Tibial artery (tissue), 4 donors: Measurements from ENCODE around the gene TOMM5.

ENCODE experiments used
- DNase-seq, 2 donors: peaks; one replicate each; pipeline ENCODE4 v3.0.0-alpha.2; 2019
- H3K27ac ChIP-seq, 2 donors: fragments of 200-600 bp; sonication (generic) in 1 of 2; 1 replicate in 1 of 2; 2 replicates in 1 of 2; pipeline ENCODE4 v1.5.1; 2018 to 2019; ENCODE audit warnings: mild to moderate bottlenecking in 1 of 2
- H3K27me3 ChIP-seq, 2 donors: fragments of 200-600 bp; sonication (generic) in 1 of 2; one replicate each; pipeline versions ENCODE4 v1.5.1 to v1.6.0; 2016 to 2019
- H3K36me3 ChIP-seq, 3 donors: fragments of 200-600 bp; sonication (generic) in 2 of 3; one replicate each; pipeline ENCODE4 v1.5.1; 2016 to 2019; ENCODE audit warnings: mild to moderate bottlenecking in 2 of 3
- H3K4me1 ChIP-seq, 4 donors: fragments of 200-600 bp; sonication (generic) in 2 of 4; 1 replicate in 3 of 4; 2 replicates in 1 of 4; pipeline ENCODE4 v1.5.1; 2016 to 2019
- H3K4me3 ChIP-seq, 2 donors: fragments of 200-600 bp; sonication (generic) in 1 of 2; 1 replicate in 1 of 2; 2 replicates in 1 of 2; pipeline ENCODE4 v1.5.1; 2018 to 2019; ENCODE audit warnings: mild to moderate bottlenecking in 2 of 2
- H3K9me3 ChIP-seq, 3 donors: fragments of 200-600 bp; sonication (generic) in 1 of 3; one replicate each; pipeline ENCODE4 v1.5.1; 2016 to 2019
- CTCF ChIP-seq, 2 experiments: fragments of 200-600 bp in 1 of 2; fragments of 450-650 bp in 1 of 2; IDR thresholded peaks; one replicate each; pipeline ENCODE4 v1.5.1; 2017 to 2019; ENCODE audit warnings: antibody characterized with exemption in 2 of 2, mild to moderate bottlenecking in 1 of 2, moderate library complexity in 1 of 2
- intact Hi-C: fragments of 100-400 bp; cut with DNase I; formaldehyde crosslinking; loops from one replicate; pipeline ENCODE4 v1.15.0; 2023; ENCODE audit warnings: low total_unique reads

TOMM5 gene

DNA sequence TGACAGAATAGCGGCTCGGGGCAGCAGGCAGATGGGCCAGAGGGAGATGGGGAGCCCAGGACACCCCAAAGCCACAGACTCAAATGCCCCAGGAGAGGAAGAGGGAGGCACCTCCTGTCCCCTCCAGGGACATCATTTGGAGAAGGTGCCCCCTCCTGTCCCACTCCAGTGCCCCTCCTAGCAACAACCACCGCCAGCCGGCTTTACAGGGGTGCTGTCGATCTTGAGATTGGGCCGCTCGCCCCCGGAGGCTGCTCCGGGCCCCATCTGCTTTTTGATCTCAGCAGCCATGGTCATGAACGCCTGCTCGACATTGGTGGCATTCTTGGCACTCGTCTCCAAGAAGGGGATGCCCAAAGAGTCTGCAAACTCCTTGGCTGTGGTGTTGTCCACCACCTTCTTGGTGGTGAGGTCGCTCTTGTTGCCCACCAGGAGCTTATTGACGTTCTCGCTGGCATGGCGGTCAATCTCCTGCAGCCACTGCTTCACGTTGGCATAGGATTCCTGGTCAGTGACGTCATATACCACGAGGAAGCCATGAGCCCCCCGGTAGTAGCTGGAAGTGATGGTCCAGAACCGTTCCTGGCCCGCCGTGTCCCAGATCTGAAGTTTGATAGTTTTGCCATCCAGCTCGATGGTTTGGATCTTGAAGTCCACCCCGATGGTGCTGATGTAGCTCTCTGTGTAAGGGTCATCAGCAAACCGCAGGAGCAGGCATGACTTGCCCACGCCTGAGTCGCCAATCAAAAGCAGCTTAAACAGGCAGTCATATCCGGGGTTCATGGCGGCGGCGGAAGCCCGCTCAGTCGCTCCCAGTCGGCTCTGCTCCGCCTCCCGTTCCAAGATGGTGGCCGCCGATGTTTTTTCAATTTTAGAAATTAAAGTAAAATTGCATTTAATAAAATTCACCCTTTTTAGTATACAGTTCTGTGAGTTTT is 44.4 kb upstream of the TOMM5 start:
- no peaks in the 10 kb centered on the region for H3K9me3 ChIP-seq
- TF ChIP-seq CTCF (IDR thresholded peaks at IDR 0.05), result no peak
- intact Hi-C loops, result no loop called here

DNA sequence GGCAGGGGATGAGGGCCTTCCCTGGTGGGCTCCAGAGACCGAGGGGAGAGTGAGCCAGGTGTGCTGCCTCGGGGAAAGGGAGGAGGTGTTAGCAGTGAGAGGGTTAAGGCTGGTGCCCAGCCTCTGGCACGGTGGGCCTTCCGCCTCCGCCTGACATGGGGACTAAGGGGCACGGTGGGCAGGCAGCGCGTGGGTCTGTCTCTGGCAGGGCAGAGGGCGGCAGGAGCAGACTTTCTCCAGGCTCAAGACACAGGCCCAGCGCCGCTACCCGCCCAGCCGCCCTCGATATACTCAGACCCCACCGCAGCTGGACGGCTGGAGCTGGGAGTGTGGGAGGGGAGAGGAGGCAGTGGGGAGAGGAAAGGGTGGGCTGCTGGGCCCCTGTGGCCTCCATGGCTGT is 43.4 kb upstream of the TOMM5 start:
- no peaks in the 10 kb centered on the region for H3K9me3 ChIP-seq
- TF ChIP-seq CTCF (IDR thresholded peaks at IDR 0.05), result no peak
- no peaks in the 10 kb centered on the region for H3K36me3 ChIP-seq
- no peak for DNase-seq
- no peak overlapping the region for H3K27ac ChIP-seq
- intact Hi-C loops, result no loop called here
- H3K27me3 ChIP-seq, result peaks cover 0 to 19% of the 10 kb centered on the region in 2 donors
- no peak overlapping the region for H3K4me3 ChIP-seq
- H3K4me1 ChIP-seq, result no peaks in the 10 kb centered on the region

More for the DNA sequence above, 44.4 kb upstream of the TOMM5 start:
- Histone ChIP-seq H3K4me1 (no peaks in the 10 kb centered on the region), H3K27ac (no peak overlapping the region), H3K27me3 (peaks cover 0 to 22% of the 10 kb centered on the region in 2 donors), H3K36me3 (no peaks in the 10 kb centered on the region), H3K4me3 (no peak overlapping the region)
- no peak for DNase-seq

DNA sequence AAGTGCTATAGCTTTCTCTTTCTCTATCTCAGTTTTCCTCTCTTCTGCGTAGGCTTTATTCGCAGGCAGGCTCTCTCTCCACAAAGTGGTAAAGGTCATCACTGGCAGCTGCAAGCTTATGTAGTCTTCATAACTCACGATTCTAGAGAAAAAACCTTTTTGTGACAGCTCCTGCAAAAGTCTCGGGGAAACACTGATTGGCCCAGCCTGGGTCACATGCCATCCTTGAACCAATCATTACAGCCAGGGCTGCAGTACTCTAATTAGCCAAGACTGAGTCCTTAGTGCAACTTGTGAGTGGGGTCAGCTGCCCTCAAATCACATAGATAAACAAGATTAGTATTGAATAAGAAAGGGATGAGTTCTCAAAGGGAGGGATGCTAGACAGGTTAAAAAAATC is 40.1 kb upstream of the TOMM5 start:
- intact Hi-C loops, result no loop called here

DNA sequence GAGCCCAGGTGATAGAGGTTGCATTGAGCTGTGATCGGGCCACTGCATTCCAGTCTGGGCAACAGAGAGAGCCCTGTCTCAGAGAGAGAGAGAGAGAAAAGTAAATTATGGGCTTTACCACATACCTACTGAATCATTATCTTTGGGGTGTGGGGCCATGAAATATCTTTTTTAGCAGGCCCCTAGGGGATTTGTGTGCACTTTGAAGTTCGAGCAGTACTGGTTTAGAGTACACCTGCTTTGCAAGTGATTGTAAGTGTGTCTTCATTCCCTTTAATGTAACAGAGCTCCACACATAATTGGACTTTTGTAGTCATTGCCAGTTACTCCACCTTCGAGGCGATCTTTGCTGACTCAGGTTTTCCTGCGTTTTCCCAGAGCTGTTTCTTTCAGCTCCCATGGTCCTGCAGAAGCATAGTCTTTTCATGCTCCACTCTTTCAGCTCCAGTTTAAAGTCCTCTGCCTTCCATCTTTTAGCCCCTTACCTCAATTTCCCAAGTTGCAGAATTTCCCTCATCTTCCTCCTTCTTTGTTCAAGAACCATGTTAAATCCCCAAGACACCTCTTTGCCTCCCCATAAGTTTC is 34.4 kb upstream of the TOMM5 start:
- no peaks in the 10 kb centered on the region for H3K4me1 ChIP-seq
- no peak overlapping the region for H3K4me3 ChIP-seq
- no peaks in the 10 kb centered on the region for H3K36me3 ChIP-seq
- intact Hi-C loops, result no loop called here
- TF ChIP-seq CTCF (IDR thresholded peaks at IDR 0.05), result no peak
- no peak for DNase-seq
- H3K27me3 ChIP-seq, result peaks cover 0 to 11% of the 10 kb centered on the region in 2 donors
- H3K27ac ChIP-seq, result no peak overlapping the region
- H3K9me3 ChIP-seq, result no peaks in the 10 kb centered on the region

More for the DNA sequence above, 40.1 kb upstream of the TOMM5 start:
- Histone ChIP-seq H3K9me3 (no peaks in the 10 kb centered on the region), H3K36me3 (no peaks in the 10 kb centered on the region), H3K4me3 (no peak overlapping the region), H3K4me1 (no peaks in the 10 kb centered on the region), H3K27ac (no peak overlapping the region), H3K27me3 (peaks cover 0 to 16% of the 10 kb centered on the region in 2 donors)
- no peak for TF ChIP-seq CTCF (IDR thresholded peaks at IDR 0.05)
- no peak for DNase-seq

DNA sequence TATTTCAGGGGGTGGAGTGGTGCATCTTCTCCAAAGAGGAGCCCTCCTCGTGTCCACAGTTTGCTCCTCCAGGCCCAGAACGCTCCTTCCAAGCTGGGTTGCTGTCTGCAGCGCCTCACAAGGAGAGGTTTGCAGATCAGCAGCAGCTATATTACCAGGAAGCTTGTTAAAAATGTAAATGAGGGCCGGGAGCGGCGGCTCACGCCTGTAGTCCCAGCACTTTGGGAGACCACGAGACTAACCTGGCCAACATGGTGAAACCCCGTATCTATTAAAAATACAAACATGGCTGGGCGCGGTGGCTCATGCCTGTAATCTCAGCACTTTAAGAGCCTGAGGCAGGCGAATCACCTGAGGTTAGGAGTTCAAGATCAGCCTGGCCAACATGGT is 33.4 kb upstream of the TOMM5 start:
- intact Hi-C loops, result no loop called here
- H3K36me3 ChIP-seq, result no peaks in the 10 kb centered on the region
- no peak for DNase-seq
- no peaks in the 10 kb centered on the region for H3K4me1 ChIP-seq
- H3K4me3 ChIP-seq, result no peak overlapping the region
- no peaks in the 10 kb centered on the region for H3K9me3 ChIP-seq
- H3K27ac ChIP-seq, result no peak overlapping the region
- peaks cover 0 to 11% of the 10 kb centered on the region in 2 donors for H3K27me3 ChIP-seq
- TF ChIP-seq CTCF (IDR thresholded peaks at IDR 0.05), result no peak
